Kidney capillary endothelial cell (primary cell): ENCODE data around the gene PDCD5.
"Not testable (repeated sequence)": the region's sequence is repeated elsewhere in the genome, so short reads cannot be mapped to it uniquely, and the experiment has no call there.

Experiments
- DNase-seq: peaks from one replicate; pipeline ENCODE4 v3.0.0-alpha.2; 2018; ENCODE audit warnings: low spot score

The PDCD5 gene, protein sequence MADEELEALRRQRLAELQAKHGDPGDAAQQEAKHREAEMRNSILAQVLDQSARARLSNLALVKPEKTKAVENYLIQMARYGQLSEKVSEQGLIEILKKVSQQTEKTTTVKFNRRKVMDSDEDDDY

DNA sequence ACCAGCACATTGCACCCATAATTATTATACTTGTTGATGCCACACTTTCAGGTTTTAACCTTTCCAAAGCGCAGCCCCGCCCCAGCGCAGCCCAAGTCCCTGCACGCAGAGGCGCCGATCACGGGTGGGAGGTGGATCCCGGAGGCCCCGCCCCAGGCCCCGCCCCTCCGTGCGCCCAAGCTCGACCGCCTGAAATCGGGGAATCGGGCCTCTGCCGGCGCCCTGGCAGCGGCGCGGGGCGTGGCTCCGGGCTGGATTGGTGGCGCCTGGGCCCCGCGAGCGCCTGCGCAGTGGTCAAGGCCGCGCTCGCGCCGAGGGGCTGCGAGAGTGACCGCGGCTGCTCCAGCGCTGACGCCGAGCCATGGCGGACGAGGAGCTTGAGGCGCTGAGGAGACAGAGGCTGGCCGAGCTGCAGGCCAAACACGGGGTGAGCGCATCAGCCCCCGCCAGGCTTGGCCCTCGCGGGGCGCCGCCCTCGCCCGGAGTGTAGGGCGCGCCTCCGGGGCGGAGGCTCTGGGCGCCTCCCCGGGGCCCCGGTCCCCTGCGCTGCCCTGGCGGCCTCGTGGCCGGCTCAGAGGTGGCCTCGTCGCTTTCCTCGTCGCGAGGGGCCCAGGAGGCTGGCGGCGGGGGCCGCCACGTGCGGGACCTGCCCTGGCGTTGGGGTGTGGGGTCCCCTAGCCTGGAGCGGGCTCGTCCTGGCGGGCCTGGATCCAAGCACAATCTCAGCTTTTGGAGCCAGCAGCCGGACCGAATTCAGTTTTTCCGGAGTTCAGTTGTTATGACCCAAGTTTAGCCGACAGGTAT lies at the start of gene PDCD5:
Gene PDCD5 (plus strand): TSS at position 290 of the 804 bp plus-strand sequence. CDS start 72 bp downstream, at position 362.
- peak; percentile 94 for DNase-seq

DNA sequence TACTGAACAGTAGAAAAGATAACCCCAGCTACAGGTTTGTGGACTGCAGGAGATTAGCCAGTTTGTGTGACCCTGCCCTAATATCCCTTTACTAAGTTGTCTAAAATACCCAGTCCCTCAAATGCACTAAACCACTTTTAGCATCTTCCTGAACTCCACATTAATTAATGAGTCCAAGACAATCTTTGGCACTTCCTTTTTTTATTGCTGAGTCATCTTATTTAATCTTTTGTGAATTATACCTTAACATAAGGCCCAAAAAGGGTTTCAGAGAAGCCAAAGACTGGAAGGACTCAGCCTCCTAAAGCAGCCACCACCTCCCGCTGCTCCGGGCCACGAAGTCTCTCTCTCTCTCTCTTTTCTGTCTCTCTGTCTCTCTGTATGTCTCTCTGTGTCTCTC lies 48.8 kb upstream of the PDCD5 start:
- no peak for DNase-seq

- no peak for DNase-seq
Observed at GRCh38 chr19:32537580-32537979, 43.4 kb upstream of the PDCD5 start.

DNA sequence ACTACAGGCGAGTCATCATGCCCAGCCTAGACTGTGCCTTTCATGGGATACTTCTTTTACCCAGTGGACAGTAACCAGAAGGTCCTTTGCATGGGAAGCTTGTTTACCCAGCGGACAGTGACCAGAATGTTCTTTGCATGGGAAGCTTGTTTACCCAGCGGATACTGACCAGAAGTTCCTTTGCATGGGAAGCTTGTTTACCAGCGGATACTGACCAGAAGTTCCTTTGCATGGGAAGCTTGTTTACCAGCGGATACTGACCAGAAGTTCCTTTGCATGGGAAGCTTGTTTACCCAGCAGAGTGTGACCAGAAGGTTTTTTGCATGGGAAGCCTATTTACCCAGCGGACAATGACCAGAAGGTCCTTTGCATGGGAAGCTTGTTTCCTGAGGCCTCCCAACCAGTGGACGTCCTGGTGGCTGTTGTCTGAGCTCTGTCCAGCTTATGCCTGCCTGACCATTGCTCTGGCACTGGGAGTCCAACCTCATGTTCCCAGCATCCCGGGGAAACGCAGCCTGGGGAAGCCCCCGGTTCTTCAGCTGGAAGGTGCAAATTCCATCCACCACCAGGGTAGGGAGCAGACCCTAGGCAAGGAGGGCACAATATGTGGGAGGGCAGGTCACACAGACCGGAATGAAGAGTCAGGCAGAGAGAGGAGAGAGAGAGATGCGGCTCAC lies 41.6 kb upstream of the PDCD5 start:
- DNase-seq, result no peak

DNA sequence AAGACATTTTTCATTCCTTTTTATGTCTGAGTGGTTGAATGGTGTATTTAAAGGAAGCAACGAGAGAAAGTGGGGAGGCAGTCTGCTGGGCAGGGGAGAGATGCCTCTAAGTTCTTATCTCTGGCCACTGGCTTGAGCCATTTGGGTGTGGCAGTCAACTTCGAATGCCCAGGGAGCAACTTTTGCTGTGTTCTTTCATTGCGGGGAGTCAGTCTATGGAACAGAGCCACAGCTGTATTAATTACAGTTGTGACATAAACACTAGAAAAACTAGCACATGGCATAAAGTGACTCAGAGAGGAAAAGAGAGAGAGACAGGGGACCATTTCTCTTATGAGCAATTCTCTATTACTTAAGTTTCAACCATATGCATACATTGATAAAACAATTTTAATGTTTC lies 40.4 kb upstream of the PDCD5 start:
- DNase-seq, result no peak

- not testable (repeated sequence) for DNase-seq
Observed at GRCh38 chr19:32541376-32541775, 39.6 kb upstream of the PDCD5 start.

DNA sequence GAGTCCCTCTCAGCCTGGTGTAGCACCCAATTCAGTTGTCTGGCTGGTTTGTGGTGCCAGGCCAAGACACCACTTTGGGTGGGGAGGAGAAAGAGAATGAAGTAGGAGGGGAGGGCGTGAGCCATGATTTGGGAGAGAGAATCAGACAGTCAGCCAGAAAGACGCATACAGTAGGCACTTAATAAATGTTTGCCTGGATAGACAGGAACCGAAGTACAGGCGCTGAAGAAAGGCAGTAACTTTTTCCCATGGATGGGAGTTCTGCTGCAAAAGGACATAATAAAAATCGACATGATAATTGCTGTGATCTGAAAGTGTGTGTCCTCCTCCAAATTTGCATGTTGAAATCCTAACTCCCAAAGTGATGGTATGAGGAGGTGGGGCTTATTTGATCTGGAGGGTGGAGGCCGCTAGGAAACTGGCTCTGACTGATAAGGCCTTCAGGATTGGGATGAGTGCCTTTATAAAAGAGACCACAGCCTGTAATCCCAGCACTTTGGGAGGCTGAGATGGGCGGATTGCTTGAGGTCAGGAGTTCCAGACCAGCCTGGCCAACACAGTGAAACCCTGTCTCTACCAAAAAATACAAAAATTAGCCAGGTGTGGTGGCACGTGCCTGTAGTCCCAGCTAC lies 38.4 kb upstream of the PDCD5 start:
- no peak for DNase-seq

DNA sequence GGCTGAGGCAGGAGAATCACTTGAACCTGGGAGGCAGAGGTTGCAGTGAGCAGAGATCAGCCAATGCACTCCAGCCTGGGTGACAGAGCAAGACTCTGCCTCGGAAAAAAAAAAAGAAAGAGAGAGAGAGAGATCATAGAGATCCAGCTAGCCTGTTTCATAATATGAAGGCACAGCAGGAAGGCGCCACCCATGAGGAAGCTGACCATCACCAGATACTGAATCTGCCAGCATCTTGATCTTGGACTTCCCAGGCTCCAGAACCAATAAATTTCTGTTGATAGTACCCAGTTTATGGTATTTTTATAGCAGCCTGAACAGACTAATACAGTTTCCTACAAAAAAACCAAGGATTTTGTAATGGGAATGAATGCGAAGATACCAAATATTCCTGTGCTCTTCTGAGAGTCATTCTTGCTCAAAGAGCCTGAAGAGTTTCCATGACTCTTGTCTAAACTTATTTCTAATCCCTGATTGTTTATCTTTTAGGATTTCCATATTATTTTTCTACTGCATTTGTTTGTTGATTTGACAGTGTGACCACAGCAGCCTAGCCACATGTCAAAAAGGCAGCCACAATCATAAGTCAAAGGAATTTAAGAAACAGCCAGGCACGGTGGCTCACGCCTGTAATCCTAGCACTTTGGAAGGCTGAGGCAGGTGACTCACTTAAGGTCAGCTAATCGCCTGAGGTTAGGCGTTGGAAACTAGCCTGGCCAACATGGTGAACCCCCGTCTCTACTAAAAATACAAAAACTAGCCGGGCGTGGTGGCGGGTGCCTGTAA lies 37.7 kb upstream of the PDCD5 start:
- no peak for DNase-seq

DNA sequence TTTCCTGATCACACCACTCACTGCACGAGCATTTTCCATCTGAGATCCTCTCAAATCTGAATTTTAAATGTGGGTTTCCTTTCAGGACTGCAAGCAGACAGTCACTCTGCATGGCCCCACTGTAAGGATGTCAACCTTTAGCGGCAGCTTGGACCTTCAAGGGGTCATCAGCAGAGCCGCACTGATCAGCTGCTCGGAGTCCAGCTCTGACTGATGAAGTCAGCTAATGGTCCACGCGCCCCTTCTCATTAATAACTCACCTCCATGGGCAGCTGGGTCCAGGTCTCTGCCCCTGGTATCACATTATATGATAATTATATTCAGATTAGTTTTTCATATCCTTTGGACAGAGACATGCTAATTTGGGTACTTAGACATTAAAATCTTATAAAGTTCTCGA lies 36.1 kb upstream of the PDCD5 start:
- DNase-seq, result no peak

DNA sequence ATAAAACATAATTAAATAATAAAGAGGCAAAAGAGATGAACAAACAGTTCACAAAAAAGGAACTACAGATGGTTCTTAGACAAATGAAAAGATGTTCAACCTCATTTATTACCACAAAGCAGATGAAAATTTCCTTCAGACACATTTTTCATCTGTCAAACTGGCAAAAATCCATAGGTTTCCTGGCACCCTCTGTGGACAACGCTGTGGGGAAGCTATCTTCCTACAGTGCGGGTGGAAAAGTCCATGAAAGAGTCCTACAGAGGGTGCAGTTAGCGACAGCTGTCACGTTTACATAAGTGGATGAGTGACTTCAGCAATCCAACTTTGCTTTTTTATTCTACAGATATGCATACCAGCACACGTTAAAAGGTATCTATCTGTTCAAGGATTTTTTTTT lies 30.3 kb upstream of the PDCD5 start:
- no peak for DNase-seq

GRCh38 chr19:32555786-32556185 lies 25.2 kb upstream of the PDCD5 start:
- no peak for DNase-seq

GRCh38 chr19:32558607-32559228 lies 22.3 kb upstream of the PDCD5 start:
- DNase-seq, result no peak

DNA sequence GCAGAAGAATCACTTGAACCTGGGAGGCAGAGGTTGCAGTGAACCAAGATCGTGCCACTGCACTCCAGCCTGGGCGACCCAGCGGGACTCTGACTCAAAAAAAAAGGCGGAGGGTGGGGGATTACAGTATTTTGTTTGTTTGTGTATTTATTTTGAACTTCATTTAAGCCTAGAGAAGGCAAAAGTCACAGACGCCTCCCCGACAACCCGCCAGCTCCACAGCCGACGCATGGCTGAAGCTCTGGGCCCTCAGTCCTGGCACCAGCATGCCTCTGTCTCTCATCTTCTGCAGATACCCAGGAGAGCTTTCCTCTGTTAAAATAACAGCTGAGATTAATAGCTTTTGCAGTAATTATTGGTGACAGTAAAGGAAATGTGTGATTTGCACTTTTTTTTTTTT lies 17.2 kb upstream of the PDCD5 start:
- no peak for DNase-seq

DNA sequence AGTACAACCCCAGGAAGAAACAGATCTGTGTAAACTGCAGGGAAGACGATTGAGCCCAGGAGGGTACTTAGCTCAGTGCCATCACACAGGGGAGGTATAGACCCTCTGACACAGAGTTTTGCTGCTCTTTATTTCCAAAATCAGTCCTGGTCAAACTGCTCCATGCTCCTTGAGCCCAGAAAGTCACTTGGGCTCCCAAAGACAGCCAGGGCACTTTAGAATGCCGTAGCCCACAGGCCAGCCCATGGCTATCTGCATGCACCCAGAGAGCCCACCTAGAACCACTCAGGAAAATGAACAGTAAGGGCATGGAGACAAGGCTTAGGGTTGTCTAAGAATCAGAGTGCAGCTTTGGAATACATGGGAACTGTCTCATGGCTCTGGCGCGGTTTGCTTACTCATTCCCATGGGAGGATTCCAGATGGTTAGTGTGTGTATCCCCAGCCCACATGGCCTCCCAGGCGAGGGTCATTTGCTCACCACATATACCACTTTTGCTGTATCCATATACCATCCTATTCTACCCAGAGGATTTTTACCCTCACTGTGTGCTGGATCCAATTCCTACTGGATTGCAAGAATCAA lies 14.7 kb upstream of the PDCD5 start:
- DNase-seq, result no peak

- no peak for DNase-seq
Observed at GRCh38 chr19:32567486-32567885, 13.5 kb upstream of the PDCD5 start.

GRCh38 chr19:32570081-32570785 lies 10.8 kb upstream of the PDCD5 start:
- DNase-seq, result peak; percentile 45

- not testable (repeated sequence) for DNase-seq
Observed at GRCh38 chr19:32571471-32572075, 9.4 kb upstream of the PDCD5 start.

DNA sequence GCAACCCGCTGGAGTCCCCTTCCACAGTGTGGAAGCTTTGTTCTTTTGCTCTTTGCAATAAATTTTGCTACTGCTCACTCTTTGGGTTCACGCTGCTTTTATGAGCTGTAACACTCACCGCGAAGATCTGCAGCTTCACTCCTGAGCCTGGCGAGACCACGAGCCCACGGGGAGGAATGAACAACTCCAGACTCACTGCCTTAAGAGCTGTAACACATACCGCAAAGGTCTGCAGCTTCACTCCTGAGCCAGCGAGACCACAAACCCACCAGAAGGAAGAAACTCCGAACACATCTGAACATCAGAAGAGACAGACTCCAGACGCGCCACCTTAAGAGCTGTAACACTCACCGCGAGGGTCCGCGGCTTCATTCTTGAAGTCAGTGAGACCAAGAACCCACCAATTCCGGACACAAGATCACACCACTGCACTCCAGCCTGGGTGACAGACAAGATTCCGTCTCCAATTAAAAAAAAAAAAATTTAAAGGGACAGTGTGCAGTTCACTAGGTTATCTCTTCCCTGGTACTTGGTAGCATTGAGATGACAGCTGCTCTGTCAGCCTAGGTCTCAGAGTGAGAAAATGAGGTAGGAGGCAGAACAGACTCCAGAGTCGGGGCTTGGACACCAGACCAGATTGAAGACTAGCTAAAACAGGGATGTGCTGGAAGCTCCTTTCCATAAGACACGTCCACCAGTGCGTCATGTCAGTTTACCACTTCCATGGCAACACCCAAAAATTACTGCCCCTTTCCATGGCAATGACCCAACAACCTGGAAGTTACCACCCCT lies 8.1 kb upstream of the PDCD5 start:
- not testable (repeated sequence) for DNase-seq

- no peak for DNase-seq
Observed at GRCh38 chr19:32573492-32573794, 7.5 kb upstream of the PDCD5 start.
